ENCODE measurements around the gene CBFB. TPM values are rescaled to one million over a fixed set of nuclear protein-coding genes. Genes with fewer than 3 reads are reported as not detected.
A peak's percentile ranks its signal among the peaks of the same experiment; 100 is the strongest.

Gene CBFB
- total and polyA plus RNA-seq, 2 experiments from 2014 or later = 47.4 to 59.0 TPM

DNA sequence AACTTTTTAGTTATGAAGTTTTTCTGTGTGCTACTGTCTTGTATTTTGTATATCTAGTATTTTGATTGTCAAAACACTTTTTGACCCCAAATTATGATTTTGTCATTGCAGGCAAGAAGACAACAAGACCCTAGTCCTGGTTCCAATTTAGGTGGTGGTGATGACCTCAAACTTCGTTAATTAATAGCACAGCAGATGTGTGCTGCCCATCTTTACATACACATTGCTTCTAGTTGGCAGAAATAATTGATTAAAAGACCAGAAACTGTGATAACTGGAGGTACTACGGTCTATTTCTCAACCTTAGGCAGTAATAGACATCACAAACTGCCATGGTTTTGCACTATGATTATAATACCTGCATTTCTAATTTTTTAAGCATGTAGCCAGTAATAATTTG is 69.7 kb downstream of the CBFB start:
- Histone ChIP-seq H3K36me3 (replicated peaks; ENCODE audit: insufficient read depth, low read depth) (no peaks in the 10 kb centered on the region), H3K9me3 (ENCODE audit: low read depth) (no peaks in the 10 kb centered on the region), H3K4me3 (no peak overlapping the region), H3K27me3 (no peaks in the 10 kb centered on the region), H3K4me1 (ENCODE audit: insufficient read depth) (no peaks in the 10 kb centered on the region), H3K9me2 (replicated peaks; ENCODE audit: insufficient read depth) (no peaks in the 10 kb centered on the region), H4K20me1 (ENCODE audit: insufficient read depth, poor library complexity, severe bottlenecking) (no peaks in the 10 kb centered on the region), H3K79me2 (no peaks in the 10 kb centered on the region), H3K4me2 (no peak overlapping the region), H3K27ac (no peak overlapping the region), H2AFZ (no peak overlapping the region)
- no peak for DNase-seq (ENCODE audit: low spot score)
- 90% methylated on average over 2 of the region's 2 CpGs for WGBS (ENCODE audit: low lambda C conversion rate, missing lambda C conversion rate)
- no peak for TF ChIP-seq EZH2 (IDR thresholded peaks at IDR 0.05; ENCODE audit: borderline replicate concordance)
- no peak for TF ChIP-seq CTCF (IDR thresholded peaks at IDR 0.05; ENCODE audit: poor library complexity)
- TF ChIP-seq EZH2phosphoT487 (IDR thresholded peaks at IDR 0.05; ENCODE audit: low read depth, severe bottlenecking, unreplicated experiment) = no peak

GRCh38 chr16:67100569-67101310 is 71.8 kb downstream of the CBFB start:
- Histone ChIP-seq H3K4me3 (no peak overlapping the region), H3K27me3 (no peaks in the 10 kb centered on the region), H3K4me1 (ENCODE audit: insufficient read depth) (no peaks in the 10 kb centered on the region), H3K79me2 (no peaks in the 10 kb centered on the region), H2AFZ (no peak overlapping the region), H3K4me2 (no peak overlapping the region), H3K36me3 (replicated peaks; ENCODE audit: insufficient read depth, low read depth) (no peaks in the 10 kb centered on the region), H3K9me2 (replicated peaks; ENCODE audit: insufficient read depth) (no peaks in the 10 kb centered on the region), H3K27ac (no peak overlapping the region), H4K20me1 (ENCODE audit: insufficient read depth, poor library complexity, severe bottlenecking) (no peaks in the 10 kb centered on the region), H3K9me3 (ENCODE audit: low read depth) (no peaks in the 10 kb centered on the region)
- WGBS (ENCODE audit: low lambda C conversion rate, missing lambda C conversion rate) = 65% methylated on average over 1 of the region's 1 CpG
- peak; percentile 30 for DNase-seq (ENCODE audit: low spot score)
- TF ChIP-seq EZH2 (IDR thresholded peaks at IDR 0.05; ENCODE audit: borderline replicate concordance) = no peak
- peak; percentile 50 for TF ChIP-seq CTCF (IDR thresholded peaks at IDR 0.05; ENCODE audit: poor library complexity)
- no peak for TF ChIP-seq EZH2phosphoT487 (IDR thresholded peaks at IDR 0.05; ENCODE audit: low read depth, severe bottlenecking, unreplicated experiment)

DNA sequence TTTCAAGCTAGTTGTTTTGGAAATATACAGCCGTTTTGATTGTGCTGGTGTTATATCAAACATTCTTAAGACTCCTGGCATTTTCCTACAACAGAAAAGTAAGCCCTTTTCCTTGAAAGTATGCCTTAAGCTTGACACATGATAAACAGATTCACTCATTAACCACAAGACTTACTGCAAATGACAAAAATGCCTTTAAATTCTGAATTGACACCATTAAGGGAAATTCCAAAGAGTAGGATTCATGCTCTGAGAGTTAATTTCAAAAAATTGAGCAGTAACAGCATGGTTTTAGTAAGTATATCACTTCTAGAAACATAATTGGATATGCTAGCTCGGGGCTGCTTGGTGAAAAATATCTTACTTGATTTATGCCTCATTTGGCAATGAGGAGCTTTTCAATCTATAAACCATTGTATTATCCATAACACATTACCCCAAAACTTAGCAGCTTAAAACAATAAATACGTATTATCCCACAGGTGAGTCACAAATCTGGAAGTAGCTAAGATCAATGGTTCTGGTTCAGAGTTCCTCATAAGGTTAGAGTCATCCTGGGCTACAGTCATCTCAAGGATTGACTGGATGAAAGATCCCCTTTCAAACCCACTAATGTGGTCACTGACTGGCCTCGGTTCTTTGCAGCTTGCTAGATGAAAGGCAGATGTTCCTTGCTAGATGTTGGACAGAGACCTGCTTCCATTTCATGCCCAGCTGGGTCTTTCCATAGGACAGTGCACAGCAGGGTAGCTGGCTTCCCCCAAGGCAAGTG is 72.5 kb downstream of the CBFB start:
- TF ChIP-seq EZH2 (IDR thresholded peaks at IDR 0.05; ENCODE audit: borderline replicate concordance) (no peak), CTCF (IDR thresholded peaks at IDR 0.05; ENCODE audit: poor library complexity) (no peak), EZH2phosphoT487 (IDR thresholded peaks at IDR 0.05; ENCODE audit: low read depth, severe bottlenecking, unreplicated experiment) (no peak)
- Histone ChIP-seq H3K4me3 (no peak overlapping the region), H3K9me3 (ENCODE audit: low read depth) (no peaks in the 10 kb centered on the region), H3K79me2 (no peaks in the 10 kb centered on the region), H3K4me2 (no peak overlapping the region), H3K9me2 (replicated peaks; ENCODE audit: insufficient read depth) (no peaks in the 10 kb centered on the region), H3K36me3 (replicated peaks; ENCODE audit: insufficient read depth, low read depth) (no peaks in the 10 kb centered on the region), H2AFZ (no peak overlapping the region), H3K27ac (no peak overlapping the region), H3K27me3 (no peaks in the 10 kb centered on the region), H3K4me1 (ENCODE audit: insufficient read depth) (no peaks in the 10 kb centered on the region), H4K20me1 (ENCODE audit: insufficient read depth, poor library complexity, severe bottlenecking) (no peaks in the 10 kb centered on the region)
- no peak for DNase-seq (ENCODE audit: low spot score)
- 87% methylated on average over 4 of the region's 4 CpGs for WGBS (ENCODE audit: low lambda C conversion rate, missing lambda C conversion rate)

All from hepatocyte (in vitro differentiated cells).